Measurements from ENCODE around the gene MAML1.
"Not testable (repeated sequence)": the region's sequence is repeated elsewhere in the genome, so short reads cannot be mapped to it uniquely, and the experiment has no call there.

MAML1 gene

DNA sequence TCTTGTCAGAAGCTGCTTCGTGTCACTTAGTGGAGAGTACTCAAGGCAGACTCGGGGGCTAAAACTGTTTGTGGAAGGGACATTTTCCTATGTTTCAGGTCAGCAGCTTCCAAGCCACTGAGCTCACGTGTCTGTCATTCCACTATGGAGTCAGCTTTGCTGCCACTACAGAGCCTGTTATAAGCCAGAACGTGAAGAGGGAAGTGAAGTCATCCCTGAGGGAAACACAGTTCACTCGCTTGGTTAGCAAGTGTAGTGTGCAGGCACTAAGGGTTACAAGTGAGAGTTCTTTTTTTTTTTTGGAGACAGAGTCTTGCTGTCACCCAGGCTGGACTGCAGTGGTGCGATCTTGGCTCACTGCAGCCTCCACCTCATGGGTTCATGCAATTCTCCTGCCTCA, 36.6 kb downstream of the MAML1 start:
- no peak for DNase-seq (ENCODE audit: low read depth)

DNA sequence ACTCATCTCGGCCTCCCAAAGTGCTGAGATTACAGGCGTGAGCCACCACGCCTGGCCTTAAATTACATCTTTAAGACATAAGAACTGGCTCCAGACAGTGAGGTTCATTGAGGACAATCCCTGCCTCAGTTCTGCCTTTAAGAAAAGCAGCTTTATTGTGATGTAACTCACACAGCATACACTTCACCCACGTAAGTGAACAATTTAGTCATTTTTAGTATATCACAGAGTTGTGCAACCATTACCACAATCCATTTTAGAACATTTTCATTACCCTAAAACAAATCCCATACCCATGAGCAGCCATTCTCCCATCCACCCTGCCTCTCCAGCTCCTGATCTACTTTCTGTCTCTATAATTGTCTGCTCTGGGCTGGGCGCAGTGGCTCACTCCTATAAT, 37.2 kb downstream of the MAML1 start:
- no peak for DNase-seq (ENCODE audit: low read depth)

DNA sequence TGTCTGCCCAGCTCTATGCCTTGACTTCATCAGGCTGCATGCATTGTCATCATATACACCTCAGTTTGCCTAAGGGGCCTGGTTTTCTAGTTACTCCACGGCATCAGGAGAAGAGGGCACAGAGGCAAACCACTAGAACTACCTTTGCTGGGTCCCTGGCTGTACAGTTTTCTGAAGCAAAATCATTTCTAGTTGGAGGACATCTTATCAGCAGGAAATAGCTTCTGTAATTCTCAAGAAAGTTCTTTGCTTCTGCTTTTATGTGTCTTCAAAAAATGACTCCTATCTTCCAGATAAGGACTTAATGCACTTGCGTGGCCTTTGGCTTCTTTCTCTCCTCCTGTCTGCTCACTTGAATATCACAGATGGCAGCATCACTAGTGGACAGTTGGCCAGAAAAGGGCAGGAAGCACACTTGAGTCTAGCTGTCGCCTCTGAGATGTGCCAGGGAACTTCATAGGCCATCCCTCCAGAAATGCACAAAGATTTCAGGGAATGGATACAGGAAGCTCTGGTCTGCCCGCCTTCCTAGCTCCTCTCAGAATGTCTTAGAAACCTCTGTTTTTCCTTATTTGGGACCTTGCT, 38.8 kb downstream of the MAML1 start:
- DNase-seq (ENCODE audit: low read depth): no peak

DNA sequence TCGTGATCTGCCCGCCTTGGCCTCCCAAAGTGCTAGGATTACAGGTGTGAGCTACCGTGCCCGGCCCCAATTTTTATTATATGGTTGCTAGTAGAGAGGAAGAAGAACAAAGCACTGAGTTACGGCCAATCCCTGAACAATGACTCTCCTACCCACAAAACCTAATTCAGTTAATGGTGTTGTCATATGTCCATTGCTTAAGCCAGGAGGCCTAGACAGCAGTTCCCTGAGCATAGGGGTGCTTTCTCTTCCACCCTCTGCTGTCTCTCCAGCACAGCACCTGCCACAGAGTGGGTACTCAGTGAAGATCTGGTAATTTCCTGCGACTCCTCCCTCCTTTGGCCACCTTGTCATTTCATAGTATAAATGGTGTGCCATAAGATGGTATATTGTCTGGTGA, 39.7 kb downstream of the MAML1 start:
- DNase-seq (ENCODE audit: low read depth): no peak

DNA sequence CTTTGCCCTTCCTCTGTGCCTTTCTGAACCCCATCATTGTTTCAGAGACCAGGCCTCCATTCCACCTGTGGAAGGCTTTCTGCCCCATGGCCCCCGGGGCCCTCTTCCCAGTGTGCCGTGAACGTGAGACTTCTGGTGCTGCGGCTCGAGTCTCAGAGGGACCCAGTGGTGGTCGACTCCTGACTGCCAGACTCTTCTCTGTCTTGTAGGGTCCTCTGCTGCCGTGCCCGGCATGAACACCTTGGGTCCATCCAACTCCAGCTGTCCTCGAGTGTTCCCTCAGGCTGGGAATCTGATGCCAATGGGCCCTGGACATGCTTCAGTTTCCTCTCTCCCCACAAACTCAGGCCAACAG, 41.0 kb downstream of the MAML1 start:
- no peak for DNase-seq (ENCODE audit: low read depth)

DNA sequence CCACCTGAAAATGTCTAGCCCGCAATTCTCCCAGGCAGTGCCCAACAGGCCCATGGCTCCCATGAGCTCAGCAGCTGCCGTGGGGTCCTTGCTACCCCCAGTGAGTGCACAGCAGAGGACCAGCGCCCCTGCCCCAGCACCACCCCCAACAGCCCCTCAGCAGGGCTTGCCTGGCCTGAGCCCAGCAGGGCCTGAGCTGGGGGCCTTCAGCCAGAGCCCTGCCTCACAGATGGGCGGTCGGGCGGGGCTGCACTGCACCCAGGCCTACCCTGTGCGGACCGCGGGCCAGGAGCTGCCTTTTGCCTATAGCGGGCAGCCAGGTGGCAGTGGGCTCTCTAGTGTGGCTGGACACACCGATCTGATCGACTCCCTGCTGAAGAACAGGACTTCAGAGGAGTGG, 41.8 kb downstream of the MAML1 start:
- DNase-seq (ENCODE audit: low read depth): no peak

DNA sequence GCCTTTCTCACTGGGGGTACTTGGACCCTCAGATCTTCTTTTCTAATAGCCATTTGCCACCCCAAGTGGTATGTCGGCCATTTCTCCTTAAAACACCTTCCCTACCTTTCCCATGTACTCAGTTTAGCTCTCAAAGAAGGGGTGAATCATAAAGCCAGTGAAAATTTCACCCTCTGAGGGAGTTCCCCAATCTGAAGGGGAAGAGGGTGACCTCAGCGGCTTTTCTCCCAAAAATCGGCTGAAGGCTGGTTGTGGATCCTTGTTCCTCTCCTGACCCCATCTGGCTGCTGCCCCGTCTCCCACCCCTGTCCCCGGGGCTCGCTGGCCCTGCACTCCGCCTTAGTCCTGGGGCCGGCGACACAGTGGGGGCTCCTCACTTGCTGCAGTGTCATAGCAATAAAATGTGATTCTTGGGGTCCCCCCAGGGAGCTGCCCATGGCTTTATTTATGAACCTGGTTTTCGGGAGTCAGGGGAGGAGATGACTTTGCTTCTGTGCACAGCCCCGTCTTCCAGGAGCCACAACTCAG, 43.9 kb downstream of the MAML1 start:
- DNase-seq (ENCODE audit: low read depth): no peak

DNA sequence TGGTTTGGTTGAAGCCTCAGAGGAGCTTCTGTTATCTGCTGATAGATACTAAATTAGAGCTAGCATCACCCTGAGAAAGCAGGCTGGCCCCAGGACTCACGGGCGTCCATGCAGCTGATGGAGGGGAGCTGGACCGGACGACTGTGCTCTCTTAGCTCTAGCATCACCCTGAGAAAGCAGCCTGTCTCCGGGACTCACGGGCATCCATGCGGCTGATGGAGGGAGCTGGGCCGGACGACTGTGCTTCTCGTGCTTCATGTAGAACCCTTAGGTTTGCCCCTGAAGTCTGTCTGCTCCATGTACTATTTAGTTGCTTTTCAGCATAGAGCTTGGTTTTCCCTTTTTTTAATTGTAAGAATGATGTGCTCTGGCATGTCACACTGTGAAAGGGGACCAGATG, 44.8 kb downstream of the MAML1 start:
- no peak for DNase-seq (ENCODE audit: low read depth)

DNA sequence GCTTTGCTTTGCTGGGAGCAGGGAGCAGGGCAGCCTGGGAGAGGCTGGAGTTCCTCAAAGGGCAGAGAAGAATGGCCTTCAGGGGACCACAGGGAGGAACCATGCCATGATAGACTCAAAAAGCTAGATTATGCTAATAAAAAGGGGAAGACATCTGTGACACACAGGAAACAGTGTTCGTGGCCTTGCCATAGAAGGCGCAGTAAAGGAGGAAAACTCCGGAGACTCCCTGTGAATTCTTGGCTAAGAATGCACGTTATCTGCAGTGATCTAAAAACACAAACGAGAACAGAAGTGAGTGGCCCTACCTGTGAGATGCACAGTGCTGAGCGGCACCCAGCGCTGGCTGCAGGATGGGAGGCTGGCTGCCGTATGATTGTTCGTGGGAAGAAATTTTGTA, 45.3 kb downstream of the MAML1 start:
- DNase-seq (ENCODE audit: low read depth): no peak

DNA sequence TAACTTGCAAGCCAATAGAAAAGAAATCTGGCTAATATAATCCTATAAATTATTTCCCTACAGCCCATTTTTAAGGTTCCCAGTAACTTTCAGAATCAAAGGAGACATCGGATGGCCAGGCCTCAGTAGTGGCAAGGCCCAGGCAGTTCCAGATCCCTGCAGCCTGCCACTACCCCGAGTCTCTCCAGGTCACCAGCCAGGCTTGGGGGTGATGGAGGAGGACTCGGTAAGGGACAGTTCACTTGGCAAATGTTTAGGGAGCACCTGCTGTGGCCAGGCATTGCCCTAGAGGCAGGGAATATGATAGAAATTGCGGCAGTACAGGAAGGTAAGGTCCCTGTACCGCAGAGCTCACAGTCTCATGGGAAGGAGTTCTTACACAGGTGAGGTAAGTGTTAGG, 46.0 kb downstream of the MAML1 start:
- DNase-seq (ENCODE audit: low read depth): no peak

DNA sequence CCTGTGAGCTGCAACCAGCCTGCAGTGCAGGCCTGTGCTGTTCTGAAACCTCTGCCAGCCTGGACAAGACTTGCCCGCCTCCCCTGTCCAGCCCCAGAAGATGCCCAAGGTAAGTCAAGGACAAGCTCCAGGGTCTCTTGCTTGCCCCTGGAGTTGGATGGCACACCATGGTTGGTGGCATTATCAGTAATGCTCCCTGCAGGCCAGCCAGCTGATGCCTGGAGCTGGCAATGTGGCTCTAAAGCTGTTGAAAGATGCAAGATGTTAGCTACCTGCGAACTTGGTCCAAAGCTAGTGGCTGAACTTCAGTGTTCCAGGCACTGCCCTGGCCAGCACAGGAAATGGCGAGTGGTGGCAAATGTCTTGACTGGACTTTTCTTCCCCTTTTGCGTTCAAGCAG, 47.2 kb downstream of the MAML1 start:
- no peak for DNase-seq (ENCODE audit: low read depth)

DNA sequence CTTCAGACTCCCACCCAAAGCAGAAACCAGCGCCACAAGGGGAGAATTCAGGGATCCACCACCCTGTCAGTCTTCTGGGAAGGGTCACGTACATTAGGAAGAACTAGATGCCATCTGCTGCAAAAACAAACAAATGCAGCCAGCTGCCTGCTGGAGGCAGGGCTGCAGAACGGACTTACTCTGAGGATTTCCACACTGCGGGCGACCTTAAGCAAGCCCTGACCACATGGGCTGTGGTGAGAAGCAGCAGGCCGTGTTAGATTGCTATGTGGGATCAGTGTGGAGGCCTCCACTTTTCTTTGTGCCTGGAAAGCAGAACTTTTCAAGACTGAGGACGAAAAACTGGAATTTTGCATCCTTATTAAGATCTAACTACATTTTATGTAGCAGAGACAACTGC, 47.7 kb downstream of the MAML1 start:
- DNase-seq (ENCODE audit: low read depth): peak; percentile 70

DNA sequence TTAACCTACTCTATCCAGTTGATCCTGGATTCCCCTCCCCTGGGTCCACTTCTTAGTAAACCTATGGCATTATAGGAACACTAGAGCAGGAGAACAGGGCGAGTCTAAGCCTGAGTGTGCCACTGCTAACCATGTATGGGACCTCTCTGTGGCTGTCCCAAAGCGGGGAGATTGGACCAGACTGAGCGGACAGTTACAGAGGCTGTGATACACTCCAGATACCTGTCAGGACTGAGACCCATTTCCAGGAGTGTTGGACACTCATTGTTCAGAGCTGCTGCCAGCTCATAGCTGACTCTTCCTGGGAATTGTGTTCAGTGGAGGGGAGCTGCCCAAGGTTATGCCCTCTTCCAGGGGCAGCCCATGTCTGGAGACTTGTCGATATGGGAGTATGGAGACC, 49.2 kb downstream of the MAML1 start:
- DNase-seq (ENCODE audit: low read depth): no peak

DNA sequence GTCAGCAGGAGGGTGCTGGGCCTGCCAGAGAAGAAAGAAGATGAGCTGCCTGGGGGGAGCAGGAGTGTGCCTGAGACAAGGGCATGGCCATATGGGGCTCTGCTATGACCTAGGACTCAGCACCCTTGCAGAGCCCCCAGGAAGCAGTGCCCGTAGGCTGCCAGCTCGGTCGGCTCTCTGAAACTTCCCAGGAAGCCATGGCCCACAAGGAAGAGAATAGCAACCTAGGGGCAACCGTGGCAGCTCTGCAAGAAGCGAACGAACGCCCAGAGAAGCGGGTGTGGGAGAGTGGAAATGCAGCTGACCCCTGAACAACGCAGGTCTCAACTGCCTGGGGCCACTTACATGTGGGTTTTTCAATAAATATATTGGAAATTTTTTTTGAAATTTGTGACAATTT, 50.5 kb downstream of the MAML1 start:
- DNase-seq (ENCODE audit: low read depth): no peak

DNA sequence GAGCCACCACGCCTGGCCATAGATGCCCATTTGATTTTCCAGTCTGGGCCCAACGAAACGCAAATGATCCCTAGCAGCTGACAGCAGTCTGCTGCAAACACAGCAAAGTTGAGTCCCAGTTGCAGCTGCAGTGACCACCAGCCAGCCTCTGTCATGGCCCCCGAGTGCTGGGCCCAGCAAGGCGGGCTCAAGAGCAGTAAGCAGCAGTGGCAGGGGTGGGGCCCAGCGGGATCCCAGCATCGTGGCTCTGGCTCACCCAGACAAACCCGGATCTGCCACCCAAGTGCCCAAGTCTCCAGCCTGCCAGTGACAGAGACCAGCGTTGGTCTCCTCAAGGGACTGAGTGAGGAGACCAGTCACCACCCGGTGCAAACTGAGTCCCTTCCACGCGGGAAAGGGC, 54.2 kb downstream of the MAML1 start:
- DNase-seq (ENCODE audit: low read depth): no peak

DNA sequence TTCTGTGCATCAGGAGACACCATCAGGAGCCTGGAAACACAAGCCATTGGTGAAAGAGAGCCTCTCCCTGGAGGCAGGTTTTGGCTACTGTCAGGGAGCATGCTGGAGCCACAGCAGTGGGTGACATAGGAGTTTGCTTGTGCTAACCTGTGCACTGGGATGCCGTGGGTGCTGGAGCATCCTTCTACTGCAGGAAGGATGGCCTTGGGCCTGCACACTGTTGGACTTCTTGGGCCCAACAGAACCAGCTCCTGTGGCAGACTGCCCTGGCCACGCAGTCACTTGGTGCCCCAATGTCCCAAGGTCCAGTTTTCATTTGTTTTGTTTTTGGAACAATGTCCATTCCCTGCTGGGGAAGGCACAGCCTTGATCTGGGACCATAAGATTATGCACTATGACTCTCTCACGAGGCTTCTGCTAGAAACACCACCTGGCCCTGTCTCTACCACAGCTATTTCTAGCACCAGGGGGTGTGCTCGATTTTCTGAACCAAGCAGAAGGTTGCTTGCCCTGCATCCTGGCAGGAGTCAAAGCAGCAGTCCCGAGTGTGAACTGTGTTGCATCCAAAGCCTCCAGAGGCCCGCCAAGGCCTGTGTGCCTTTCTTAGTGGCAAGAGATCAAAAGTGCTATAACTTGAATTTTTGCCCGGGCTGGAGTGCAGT, 55.7 kb downstream of the MAML1 start:
- no peak for DNase-seq (ENCODE audit: low read depth)

DNA sequence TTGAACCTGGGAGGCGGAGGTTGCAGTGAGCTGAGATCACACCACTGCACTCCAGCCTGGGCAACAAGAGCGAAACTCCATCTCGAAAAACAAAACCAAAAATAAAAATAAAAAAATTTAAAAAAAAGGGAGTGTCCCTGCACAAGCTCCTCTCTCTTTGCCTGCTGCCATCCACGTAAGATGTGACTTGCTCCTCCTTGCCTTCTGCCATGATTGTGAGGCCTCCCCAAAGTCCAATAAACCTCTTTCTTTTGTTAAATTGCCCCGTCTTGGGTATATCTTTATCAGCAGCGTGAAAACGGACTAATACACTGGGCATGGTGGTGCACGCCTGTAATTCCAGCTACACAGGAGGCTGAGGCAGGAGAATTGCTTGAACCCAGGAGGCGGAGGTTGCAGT, 56.7 kb downstream of the MAML1 start:
- DNase-seq (ENCODE audit: low read depth): not testable (repeated sequence)

DNA sequence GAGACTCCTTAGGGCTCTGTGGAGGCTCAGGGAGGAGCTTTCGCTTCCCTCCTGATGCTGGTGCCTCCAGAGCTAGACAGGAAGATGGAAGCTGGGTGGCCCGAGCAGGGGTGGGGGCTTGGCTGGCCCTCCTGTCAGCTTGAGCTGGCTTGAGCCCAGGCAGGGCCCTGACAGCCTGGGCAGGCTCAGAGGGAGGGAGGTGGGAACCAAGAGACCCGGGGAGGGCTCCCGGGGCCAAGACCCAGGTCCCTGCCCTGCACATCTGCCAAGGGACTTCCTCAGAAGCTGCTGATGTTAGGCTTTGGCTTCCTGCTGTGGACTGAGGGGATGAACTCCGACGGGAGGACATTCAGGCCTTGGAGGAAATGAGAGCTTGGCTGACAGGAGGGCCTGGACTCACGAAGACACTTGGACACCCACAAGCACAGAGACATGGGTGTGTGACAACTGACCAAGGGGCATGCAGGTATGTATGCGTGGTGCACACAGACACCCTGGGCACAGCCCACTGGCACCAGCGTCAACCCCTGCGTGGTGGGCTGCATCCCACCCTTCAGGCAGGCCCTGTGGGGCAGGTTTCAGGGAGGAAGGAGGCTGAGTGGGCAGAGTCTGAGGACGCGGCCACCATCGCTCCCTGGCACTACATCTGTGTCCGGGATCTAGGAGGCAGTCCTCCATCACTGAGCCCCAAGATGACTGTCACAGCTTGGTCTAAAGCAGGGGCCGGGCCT, 59.4 kb downstream of the MAML1 start:
- no peak for DNase-seq (ENCODE audit: low read depth)

DNA sequence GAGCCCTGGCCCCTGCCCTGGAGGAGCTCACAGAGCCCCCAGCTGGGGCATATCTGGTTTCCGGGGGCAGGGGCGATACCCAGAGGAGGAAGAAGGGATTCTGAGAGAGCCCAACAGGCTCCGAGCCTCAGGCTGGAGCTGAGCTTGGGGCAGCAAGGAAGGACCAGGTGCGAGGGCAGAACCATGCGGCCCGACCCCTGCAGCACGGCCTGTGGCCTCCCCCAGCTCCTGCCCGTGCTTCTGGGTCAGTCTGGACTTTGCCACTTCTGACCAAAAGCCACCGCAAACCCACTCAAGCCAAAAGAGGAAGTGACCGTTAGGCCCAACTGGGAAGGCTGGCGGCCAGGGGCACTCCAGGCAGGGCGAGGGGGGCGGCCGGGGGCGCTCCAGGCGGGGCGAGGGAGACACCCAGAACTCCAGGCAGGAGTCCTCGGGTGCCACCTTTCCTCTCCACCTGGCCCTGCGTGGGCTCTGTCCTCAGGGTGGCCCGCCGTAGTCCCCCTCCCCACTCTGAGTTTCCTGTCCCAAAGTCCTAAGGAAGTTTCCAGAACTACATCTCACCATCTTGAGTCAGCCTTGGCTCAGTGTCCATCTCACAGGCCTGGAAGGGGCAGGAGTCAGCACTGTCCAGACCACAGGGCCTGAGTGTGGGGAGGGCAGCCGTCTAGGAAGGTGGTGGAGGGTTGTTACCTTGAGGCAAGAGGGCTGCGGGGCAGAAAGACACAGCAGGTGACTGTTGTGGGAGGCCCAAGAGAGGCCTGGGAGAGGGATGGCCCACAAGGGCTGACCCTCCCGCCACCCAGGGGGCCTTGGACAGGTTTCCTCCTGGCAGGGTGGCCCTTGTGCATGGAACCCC, 60.2 kb downstream of the MAML1 start:
- no peak for DNase-seq (ENCODE audit: low read depth)

DNA sequence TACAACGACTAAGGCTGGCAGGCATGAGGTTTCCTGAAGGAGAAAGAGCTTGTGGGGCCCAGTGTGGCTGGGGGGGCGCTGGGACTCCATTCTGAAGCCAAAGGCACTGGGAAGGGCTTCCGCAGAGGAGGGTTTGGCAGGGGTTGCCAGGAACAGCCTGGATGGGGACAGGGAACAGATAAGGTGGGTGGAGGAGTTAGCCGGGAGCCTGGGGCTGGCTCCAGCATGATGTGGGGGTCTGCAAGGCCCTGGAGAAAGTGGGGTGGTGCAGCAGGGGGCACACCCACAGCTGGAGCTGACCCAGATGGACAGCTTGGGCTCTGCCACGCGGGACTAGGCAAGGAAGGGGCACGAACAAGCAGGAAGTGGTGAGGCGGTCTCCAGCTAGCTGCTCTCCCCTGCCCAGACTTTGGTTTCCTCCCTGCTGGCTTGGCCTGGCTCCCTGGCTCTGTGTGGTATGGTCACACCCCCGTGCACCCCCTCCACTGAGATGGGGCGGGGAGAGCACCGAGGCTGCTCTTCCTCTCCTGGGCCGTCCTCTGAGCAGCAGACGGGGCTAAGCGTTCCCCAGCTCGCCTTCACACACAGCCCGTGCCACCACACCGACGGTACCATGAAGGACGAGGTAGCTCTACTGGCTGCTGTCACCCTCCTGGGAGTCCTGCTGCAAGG, 61.0 kb downstream of the MAML1 start, which contains the start of gene LTC4S:
TSS of gene LTC4S (plus strand) at position 519 of the 672 bp plus-strand sequence. CDS start at position 614, 95 bp downstream.
- DNase-seq (ENCODE audit: low read depth): peak; percentile 45

DNA sequence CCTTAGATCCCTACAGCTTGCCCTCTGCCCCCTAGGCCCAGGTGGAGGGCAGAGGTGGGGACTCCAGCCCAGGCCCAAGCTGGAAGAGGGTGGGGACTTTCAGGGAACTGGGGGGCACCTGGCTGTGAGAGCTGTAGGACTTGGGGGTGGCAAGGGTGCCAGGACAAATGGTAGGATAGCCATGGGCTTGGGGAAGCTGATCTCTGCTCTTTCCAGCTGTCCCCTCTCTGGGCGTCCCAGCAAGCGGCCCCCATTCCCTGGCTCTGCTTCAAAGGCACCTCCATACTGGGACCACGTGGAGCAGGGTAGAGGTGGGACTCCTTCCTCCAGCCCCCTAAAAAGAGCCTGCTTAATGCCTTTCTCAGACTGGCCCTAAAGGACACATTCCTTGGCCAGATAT, 61.5 kb downstream of the MAML1 start:
- no peak for DNase-seq (ENCODE audit: low read depth)

DNA sequence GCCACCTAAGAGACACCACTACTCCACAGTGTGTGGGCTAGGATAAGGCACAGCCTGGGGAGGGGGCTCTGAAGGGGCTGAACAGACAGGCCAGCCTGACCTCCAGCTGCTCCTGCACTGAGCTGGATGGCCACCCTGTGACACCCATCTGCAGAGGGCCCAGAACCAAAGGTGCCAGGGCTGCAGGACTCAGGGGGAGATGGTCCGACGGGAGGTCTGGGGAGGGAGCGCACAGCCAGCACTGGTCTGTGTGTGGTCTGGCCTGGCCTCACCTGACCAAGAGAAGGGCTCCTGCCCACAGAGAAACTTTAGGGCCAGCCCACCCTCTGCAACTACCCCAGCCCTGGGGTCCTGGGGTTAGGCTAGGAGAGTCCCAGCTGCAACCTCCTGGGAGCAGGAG, 62.0 kb downstream of the MAML1 start:
- no peak for DNase-seq (ENCODE audit: low read depth)

All from fibroblast of gingiva (primary cell).